GM18861 (cell line): ENCODE measurements around the gene LGALS13.
A peak's percentile ranks its signal among the peaks of the same experiment; 100 is the strongest.
"Not testable (repeated sequence)": the region's sequence is repeated elsewhere in the genome, so short reads cannot be mapped to it uniquely, and the experiment has no call there.

Experiments
- ATAC-seq: cut with Tn5 transposase; IDR thresholded peaks from one replicate; pipeline ENCODE4 v1.9.1; 2021; ENCODE audit not compliant: unreplicated experiment

LGALS13 gene

GRCh38 chr19:39613597-39613996 is 11.3 kb downstream of the LGALS13 start:
- ATAC-seq: no peak

DNA sequence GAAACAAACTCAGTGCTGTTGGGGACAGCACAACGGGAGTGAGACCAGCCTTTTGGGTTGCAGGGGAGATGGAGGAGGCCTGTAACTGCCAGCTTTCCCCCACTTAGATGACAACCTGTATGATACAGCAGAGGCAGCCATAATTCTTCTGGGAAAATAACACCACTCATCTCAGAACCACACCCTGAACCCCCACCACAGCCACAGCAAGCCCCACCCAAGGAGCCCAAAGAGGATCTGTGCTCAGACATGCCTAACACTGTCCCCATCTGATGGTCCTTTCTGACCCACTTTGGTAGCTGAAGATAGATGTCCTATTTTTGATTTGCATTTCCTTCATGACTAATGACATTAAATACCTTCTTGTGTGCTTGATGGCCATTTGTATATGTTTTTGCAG is 15.4 kb downstream of the LGALS13 start:
- ATAC-seq: no peak

DNA sequence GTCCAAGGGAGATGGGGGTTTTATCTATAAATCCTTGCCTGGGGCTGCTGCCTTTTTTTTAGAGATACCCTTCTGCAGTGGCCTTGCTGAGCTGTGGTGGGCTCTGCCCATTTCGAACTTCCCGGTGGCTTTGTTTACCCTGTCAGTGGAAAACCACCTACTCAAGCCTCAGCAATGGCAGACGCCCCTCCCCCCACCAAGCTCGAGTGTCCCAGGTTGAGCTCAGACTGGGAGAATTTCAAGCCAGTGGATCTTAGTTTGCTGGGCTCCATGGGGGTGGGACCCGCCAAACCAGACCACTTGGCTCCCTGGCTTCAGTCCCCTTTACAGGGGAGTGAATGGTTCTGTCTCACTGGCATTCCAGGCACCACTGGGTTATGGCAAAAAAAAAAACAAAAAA is 21.6 kb downstream of the LGALS13 start:
- no peak for ATAC-seq

GRCh38 chr19:39627631-39628030 is 25.3 kb downstream of the LGALS13 start:
- ATAC-seq: not testable (repeated sequence)

- ATAC-seq: no peak
Measured at GRCh38 chr19:39631178-39631577, 28.9 kb downstream of the LGALS13 start.

DNA sequence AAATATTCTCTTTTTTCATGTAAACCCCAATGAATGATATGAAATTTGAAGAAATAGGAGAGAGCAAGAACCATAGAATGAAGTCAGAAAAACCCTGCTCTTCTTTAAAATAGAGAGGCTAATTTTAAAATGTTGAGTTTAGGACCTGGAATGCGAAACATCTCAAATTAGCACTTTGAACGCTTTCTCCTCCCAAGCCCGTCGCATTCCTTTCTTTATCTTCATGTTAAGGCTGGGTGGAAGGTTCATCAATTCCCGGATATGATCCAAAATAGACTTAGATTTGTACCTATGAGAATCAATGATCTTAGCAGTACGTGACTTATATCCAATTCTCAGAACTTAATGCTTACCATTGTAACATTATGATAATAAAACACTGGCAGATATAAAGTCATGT is 29.3 kb downstream of the LGALS13 start:
- ATAC-seq: no peak

DNA sequence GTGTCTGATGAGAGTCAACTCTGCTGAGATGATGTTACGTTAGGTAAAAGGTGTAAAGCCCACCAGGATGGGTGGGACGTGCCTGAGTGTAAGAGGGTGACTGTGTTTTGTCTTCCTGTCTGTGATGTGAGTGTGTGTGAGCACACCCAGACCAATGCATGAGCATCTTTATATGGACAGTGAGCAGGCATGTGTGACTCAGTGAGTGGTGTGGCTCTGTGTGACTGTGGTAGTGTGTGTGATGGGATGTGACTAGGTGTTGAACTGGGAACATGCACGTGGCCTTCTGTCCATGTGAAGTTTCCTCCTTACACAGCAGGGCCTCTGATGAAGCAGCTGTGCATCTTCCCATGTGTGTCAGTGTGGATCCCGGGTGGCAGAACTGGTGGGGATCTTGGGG is 35.6 kb downstream of the LGALS13 start:
- ATAC-seq: no peak

DNA sequence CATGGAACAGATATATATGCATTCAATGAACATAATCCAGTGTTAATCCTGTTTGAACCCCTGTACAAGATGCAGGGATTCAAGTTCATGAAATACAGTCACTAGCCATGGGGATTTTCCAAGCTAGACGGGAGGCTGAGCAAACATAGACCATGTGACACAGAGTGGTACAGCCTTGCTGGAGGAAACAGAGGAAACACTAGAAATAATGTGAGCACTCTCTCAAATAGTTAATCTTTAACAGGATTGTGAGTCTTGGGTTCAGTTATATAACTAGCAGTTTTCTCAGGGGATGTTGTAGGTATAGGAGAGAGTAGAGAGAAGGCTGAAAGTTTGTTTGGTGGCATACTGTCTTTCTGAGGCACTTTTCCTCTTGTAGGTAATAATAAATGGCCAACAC is 39.4 kb downstream of the LGALS13 start:
- peak; percentile 45 for ATAC-seq

GRCh38 chr19:39643591-39643990 is 41.3 kb downstream of the LGALS13 start:
- no peak for ATAC-seq

DNA sequence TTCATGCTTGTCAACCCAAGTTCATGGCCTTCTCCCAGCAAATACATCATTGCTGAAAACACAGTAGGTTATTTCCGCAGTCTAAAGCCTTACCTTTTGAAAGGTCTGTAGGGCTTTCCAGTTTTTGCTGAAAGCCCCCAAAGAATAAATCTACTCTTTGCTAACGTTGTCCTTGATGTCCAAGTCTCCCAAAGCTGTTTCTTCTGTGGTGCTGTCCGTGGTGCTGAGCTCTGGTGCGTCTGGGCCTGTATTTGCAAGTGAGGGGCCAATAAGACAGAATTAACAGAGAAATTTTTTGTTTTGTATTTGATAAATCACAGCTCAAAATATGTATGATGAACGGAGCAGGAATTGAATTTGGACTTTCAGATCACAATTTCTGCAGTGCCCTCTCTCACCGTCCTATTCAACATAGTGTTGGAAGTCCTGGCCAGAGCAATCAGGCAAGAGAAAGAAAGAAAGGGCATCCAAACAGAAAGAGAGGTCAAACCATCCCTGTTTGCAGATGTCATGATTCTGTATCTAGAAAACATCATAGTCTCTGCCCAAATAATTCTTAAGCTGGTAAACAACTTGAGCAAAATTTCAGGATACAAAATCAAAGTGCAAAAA is 43.6 kb downstream of the LGALS13 start:
- no peak for ATAC-seq

- no peak for ATAC-seq
Measured at GRCh38 chr19:39647918-39648317, 45.6 kb downstream of the LGALS13 start.

GRCh38 chr19:39655613-39656012 is 53.3 kb downstream of the LGALS13 start, which contains the start of gene LGALS16:
Gene LGALS16, plus strand, starts transcription at chr19:39655913. Its CDS starts 49 bp downstream, at chr19:39655962.
- ATAC-seq: no peak
